ENCODE results near the gene MMP24.

The MMP24 gene

GRCh38 chr20:35281506-35282101 lies 55.1 kb downstream of the MMP24 start:
- DNase-seq: no peak

DNA sequence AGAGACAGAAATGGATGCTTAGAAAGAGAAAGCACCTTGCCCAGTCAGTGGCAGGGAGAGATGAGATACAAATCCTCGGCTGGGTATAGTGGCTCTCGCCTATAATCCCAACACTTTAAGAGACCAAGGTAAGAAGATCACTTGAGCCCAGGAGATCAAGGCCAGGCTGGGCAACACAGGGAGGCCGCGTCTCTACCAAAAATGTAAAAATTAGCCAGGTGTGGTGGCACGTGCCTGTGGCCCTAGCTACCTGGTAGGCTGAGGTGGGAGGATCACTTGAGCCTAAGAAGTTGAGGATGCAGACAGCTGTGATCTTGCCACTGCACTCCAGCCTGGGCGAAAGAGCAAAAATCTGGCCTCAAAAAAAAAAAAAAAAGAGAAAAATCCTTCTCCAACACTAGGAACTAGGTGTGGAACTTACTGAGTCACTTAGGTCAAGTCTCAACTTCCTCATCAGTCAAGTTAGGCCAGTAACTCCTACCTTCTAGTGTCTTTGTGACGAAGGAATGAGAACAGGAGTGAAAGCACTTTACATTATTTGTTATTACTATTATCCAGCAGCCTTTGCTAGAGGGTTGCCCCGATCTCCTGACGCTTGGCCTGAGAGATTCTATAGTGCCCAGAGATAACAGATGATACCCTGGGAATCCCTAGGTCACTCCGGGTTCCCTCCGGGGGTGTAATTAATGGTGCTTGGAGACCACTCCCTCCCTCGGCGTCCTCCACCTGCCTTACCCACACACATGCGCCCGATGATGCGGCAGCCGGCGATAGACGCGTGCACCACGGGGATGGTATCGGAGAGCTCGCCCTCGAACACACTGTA lies 57.2 kb downstream of the MMP24 start:
- no peak for DNase-seq

GRCh38 chr20:35284267-35284991 lies 57.9 kb downstream of the MMP24 start, which contains the start of gene EIF6:
Gene EIF6 (minus strand): TSS chr20:35284772. CDS start chr20:35284487, 285 bp downstream.
- peak; percentile 42 for DNase-seq

DNA sequence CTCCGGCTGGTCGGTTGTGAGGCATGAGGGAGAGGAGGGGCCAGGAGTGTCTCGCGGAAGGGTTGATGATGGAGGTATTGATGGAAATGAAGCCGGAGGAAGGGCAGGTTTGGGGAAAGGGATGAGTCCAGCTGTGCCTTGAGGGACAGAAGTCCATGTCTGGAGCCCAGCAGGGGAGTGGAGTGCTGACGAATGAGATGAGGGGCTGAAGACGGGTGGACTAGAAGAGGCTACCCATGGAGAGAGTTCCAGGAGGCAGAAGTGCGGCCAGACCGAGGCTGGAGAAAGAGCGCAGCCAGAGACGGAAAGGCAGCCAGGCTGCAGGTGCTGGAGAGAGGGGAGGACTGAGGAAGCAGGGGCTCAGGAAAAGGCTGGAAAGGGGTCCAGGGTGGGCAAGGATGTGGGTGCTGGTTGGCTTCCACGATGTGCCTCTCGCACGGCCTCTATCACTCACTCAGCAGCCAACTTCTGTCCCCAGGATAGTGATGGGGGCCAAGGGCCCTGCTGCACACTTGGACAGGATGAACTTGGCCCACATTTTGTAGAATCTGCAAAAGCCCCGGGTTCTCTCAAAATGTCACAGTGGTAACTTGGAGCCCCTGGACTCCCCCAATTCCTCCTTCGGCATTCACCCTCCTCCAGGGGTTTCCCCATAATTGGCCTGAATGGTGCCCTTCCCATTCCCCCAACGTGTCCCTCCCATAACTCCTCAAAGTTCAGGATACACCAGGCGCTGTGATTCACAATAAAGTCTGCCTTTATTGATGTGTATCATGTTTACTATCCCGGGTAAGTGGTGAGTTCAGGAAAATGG lies 58.7 kb downstream of the MMP24 start:
- no peak for DNase-seq

DNA sequence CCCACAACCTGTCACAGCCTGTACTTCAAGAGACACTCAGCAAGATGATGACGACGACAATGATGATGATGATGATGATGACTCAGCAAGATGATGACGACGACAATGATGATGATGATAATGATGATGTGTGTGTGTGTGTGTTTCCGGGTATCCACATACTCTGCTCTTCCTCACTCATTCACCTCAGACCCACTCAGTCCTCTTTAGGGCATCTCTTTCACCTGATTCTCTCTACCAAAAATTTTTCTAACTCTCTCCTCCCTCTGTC lies 59.3 kb downstream of the MMP24 start:
- DNase-seq: no peak

- no peak for DNase-seq
Observed at GRCh38 chr20:35286077-35286898, 59.8 kb downstream of the MMP24 start.

GRCh38 chr20:35286899-35287508 lies 60.5 kb downstream of the MMP24 start:
- no peak for DNase-seq

- no peak for DNase-seq
Observed at GRCh38 chr20:35287509-35288324, 61.2 kb downstream of the MMP24 start.

DNA sequence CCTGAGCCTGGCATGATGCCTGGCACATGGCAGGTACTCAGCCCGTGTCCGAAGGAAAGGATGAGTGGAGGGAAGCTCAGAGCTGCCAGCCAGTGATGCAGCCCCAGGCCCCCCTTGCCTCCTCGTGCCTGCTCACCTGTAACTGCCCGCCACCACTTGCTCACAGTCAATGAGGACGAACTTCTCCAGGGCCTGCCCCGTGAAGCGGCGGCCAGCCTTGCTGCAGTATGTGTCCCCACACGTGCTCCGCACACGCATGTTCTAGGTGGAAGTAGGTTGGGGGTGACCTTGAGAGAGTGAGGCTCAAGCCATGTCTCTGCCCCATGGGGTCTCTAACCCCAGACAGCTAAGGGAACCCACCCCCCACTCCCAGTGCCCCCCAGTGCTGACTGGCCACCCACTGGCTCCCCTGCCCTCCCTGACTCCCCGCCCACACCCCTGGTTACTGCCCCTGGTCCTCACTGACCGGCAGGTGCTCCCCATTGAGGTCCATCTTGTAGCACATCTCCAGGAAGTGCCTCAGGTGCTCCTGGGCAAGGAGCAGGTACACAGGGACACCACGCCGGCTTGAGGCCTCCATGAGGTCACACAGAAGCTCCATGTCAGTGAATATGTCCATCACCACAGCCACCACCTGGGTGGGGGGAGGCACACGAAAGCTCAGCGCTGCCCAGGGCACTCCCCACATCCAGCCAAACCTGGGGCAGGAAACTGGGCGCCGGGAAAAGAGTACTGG lies 62.0 kb downstream of the MMP24 start:
- no peak for DNase-seq

DNA sequence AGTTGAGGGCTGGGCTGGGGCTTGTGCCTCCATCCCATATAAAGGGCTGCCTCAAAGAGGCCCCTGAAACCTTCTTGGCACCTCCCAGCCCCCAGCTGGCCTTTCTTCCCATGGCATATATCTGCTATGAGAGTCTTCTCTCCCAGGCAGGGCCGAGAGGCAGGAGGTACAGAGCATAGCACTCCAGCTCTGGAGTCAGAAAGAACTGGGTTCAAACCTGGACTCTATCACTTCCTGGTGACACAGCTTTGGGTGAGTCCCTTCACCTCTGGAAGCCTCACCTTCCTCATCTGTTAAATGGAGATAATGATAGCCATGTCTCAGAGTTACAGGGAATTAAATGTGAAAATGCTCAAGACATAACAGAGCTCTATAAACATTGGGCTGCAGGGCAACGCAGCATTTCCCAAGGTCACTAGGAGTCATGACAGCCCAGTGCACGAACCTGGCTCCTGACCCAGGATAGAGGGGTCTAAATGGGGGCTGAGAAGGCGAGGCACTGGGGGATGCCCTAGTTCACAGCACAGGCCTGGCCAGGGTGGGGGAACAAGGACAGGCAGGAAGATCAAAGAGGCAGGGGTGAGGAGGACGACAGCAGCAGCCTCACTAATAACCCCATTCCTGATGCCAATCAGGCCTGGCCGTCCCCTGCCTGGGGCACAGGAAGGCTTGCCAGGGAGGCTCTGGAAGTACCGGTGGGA lies 63.8 kb downstream of the MMP24 start:
- no peak for DNase-seq

DNA sequence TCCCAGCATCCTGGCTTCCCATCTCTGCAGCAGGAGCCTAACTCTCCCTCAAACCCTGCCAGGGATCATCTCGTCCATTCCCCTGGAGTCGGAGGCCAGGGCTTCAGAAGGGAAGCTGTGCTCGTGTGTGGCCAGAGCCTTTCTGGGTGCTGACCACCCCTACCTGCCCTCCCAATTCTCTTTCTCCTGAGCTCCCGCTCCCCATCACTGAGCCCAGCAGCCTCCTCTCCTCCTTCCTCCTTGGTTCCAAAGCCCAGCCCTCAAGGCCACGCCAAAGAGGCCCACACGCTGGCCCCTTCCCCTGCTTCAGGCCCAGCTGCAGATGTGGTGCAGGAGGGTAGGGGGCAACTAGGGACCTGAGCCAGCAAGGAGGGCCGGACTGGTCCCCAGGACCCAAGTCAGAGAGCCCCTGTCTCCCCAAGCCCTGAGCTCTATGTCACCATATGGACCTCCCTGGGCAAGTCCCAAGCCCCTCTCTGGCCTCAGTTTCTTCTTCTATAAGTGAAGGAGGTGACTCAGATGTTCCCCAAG lies 64.5 kb downstream of the MMP24 start:
- no peak for DNase-seq

GRCh38 chr20:35291654-35292503 lies 65.4 kb downstream of the MMP24 start, which contains the start of gene FAM83C:
Gene FAM83C (minus strand): TSS chr20:35292425. CDS start chr20:35292304, 121 bp downstream.
- DNase-seq: no peak

DNA sequence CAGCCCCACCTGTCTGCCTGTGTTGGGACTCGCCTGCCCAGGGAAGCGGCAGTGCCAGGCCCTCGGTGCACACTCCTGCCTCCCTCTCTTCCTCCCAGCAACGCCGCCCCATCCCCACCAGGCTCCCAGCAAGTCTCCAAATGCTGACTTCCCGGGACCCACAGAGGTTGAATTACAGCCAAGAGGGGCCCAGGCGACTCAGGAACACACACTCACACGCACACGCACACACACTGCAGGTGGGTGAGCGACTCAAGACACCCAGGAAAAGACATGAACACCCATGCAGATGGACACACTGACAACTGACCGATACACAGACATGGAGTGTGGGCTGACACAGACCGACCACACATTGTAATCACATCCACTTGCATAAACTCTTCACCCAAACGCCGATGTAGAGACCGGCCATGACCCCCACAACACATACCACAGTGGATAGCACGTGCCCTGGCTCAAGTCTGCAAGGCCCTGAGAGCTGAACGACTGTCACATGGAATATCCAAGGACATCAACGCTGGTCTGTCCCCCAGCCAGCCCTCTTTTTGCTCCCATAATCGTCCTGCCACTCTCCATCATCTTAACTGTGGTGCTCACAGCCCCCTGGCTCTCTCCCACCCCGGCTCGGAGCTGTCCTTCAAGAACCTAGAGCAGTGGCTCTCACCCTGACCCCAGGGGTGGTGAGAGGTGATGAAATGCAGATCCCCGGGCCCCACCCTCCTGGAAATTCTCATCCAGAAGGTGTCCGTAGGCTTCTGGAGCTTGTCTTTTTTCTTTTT lies 66.2 kb downstream of the MMP24 start:
- DNase-seq: no peak

- no peak for DNase-seq
Observed at GRCh38 chr20:35293303-35294292, 67.1 kb downstream of the MMP24 start.

GRCh38 chr20:35294293-35294685 lies 67.8 kb downstream of the MMP24 start:
- no peak for DNase-seq

DNA sequence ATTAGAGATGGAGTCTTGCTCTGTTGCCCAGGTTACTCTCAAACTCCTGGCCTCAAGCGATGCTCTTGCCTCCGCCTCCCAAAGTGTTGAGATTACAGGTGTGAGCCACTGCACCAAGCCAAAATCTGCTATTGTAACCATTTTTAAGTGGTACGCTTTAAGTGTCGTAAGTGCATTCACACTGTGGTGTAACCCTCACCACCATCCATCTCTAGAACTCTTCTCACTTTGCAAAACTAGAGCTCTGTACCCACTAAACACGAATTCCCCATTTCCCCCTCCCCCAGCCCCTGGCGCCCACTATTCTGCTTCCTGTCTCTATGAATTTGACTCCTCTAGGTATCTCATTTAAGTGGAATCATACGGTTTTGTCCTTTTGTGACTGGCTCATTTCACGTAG lies 68.6 kb downstream of the MMP24 start:
- no peak for DNase-seq
